Measurements from ENCODE around the gene SCML1.

Gene SCML1

DNA sequence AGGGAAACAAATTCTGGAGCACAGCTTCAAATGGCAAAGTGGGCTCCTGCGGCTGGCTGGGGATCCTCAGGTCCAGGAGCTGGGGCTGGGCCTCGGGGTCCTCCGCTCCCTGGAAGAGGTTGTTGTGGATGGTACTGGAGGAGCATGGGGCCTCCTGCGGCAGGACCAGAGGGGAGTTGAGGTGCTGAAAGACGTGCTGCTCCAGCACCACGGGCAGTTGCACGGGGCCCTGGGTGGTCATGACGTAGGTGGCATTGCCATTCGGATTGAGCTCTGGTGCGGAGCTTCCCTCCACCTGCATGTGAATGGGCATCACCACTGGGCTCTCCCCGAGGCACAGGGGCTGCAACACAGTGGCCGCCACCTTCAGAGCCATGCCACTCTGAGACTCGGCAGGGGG lies 64.1 kb downstream of the SCML1 start:
- WGBS = 95% methylated on average over 13 of the region's 13 CpGs
- no peaks in the 10 kb centered on the region for H3K9me3 ChIP-seq (ENCODE audit: insufficient read depth, low read depth, low read length)
- H3K9ac ChIP-seq (ENCODE audit: low read depth, low read length) = no peak overlapping the region
- no peak overlapping the region for H3K27ac ChIP-seq (ENCODE audit: low read depth, low read length)
- H3K27me3 ChIP-seq (ENCODE audit: insufficient read depth, low read length) = no peaks in the 10 kb centered on the region
- no peak overlapping the region for H3K4me3 ChIP-seq (ENCODE audit: low read length)
- H3K4me1 ChIP-seq (ENCODE audit: insufficient read depth, low read length) = no peaks in the 10 kb centered on the region
- H3K36me3 ChIP-seq (ENCODE audit: insufficient read depth, low read length) = no peaks in the 10 kb centered on the region

GRCh38 chrX:17802756-17803155 lies 65.5 kb downstream of the SCML1 start:
- Histone ChIP-seq H3K4me3 (ENCODE audit: low read length) (no peak overlapping the region), H3K4me1 (ENCODE audit: insufficient read depth, low read length) (no peaks in the 10 kb centered on the region), H3K27ac (ENCODE audit: low read depth, low read length) (no peak overlapping the region), H3K27me3 (ENCODE audit: insufficient read depth, low read length) (no peaks in the 10 kb centered on the region), H3K9me3 (ENCODE audit: insufficient read depth, low read depth, low read length) (no peaks in the 10 kb centered on the region), H3K36me3 (ENCODE audit: insufficient read depth, low read length) (no peaks in the 10 kb centered on the region), H3K9ac (ENCODE audit: low read depth, low read length) (no peak overlapping the region)
- 84% methylated on average over 6 of the region's 7 CpGs for WGBS

GRCh38 chrX:17803449-17803848 lies 66.2 kb downstream of the SCML1 start:
- Histone ChIP-seq H3K27me3 (ENCODE audit: insufficient read depth, low read length) (no peaks in the 10 kb centered on the region), H3K9me3 (ENCODE audit: insufficient read depth, low read depth, low read length) (no peaks in the 10 kb centered on the region), H3K4me1 (ENCODE audit: insufficient read depth, low read length) (no peaks in the 10 kb centered on the region), H3K9ac (ENCODE audit: low read depth, low read length) (no peak overlapping the region), H3K27ac (ENCODE audit: low read depth, low read length) (no peak overlapping the region), H3K4me3 (ENCODE audit: low read length) (no peak overlapping the region), H3K36me3 (ENCODE audit: insufficient read depth, low read length) (no peaks in the 10 kb centered on the region)
- WGBS = 85% methylated on average over 3 of the region's 4 CpGs
